Activated gamma-delta T cell treated with Interleukin-2 at 50 U/mL for 16 hours (primary cell): ENCODE data around the gene CES2.
"Not testable (repeated sequence)": the region's sequence is repeated elsewhere in the genome, so short reads cannot be mapped to it uniquely, and the experiment has no call there.

Experiments used
- DNase-seq: peaks from one replicate; pipeline ENCODE4 v3.0.0-alpha.2; 2020

CES2 gene

GRCh38 chr16:66991545-66992077, 56.3 kb downstream of the CES2 start:
- DNase-seq = no peak

- not testable (repeated sequence) for DNase-seq
Measured at GRCh38 chr16:66993558-66993957, 58.2 kb downstream of the CES2 start.
